GM12878 (cell line): ENCODE results near the gene CETP. TPM values are rescaled to one million over a fixed set of nuclear protein-coding genes. Genes with fewer than 3 reads are reported as not detected.

ENCODE experiments used
- BCL11A ChIP-seq: IDR thresholded peaks from 2 replicates; pipeline ENCODE4 v1.6.1; 2011; ENCODE audit warnings: low read depth, low read length
- CREM ChIP-seq: IDR thresholded peaks from 2 replicates; pipeline ENCODE4 v1.6.1; 2014; ENCODE audit warnings: antibody characterized with exemption, low read depth
- ESRRA ChIP-seq: IDR thresholded peaks from 2 replicates; pipeline ENCODE4 v1.6.1; 2012; ENCODE audit warnings: mild to moderate bottlenecking, low read length, improper control_type of control experiment
- FOXK2 ChIP-seq: fragments of 450-650 bp; IDR thresholded peaks from 2 replicates; pipeline ENCODE4 v1.6.1; 2017; ENCODE audit warnings: mild to moderate bottlenecking, moderate library complexity
- IKZF2 ChIP-seq, 2 experiments: fragments of 450-650 bp; IDR thresholded peaks; 2 replicates each; pipeline ENCODE4 v1.6.1; 2017; ENCODE audit warnings: mild to moderate bottlenecking in 2 of 2, moderate library complexity in 2 of 2
- KDM1A ChIP-seq: fragments of 200-600 bp; sonication (generic); IDR thresholded peaks from 2 replicates; pipeline ENCODE4 v1.6.1; 2016; ENCODE audit warnings: borderline replicate concordance
- LARP7 ChIP-seq: fragments of 450-650 bp; IDR thresholded peaks from 2 replicates; pipeline ENCODE4 v1.6.1; 2017; ENCODE audit warnings: mild to moderate bottlenecking
- MYB ChIP-seq: fragments of 150-350 bp; IDR thresholded peaks from 2 replicates; pipeline ENCODE4 v1.6.1; 2014; ENCODE audit warnings: mild to moderate bottlenecking, low read depth, low read length, borderline replicate concordance
- NR2F1 ChIP-seq: fragments of 450-650 bp; conservative IDR thresholded peaks from 2 replicates; pipeline ENCODE4 v1.6.1; 2017; ENCODE audit warnings: mild to moderate bottlenecking
- RFX5 ChIP-seq: IDR thresholded peaks from 2 replicates; pipeline ENCODE4 v1.6.1; 2011; ENCODE audit warnings: low read depth, low read length, improper control_type of control experiment
- SMAD1 ChIP-seq: fragments of 450-650 bp; IDR thresholded peaks from 2 replicates; pipeline ENCODE4 v1.6.1; 2018; ENCODE audit warnings: mild to moderate bottlenecking, low read depth; ENCODE audit not compliant: partially characterized antibody
- YBX1 ChIP-seq: fragments of 450-650 bp; IDR thresholded peaks from 2 replicates; pipeline ENCODE4 v1.6.1; 2016; ENCODE audit warnings: antibody characterized with exemption
- ZNF622 ChIP-seq: fragments of 450-650 bp; IDR thresholded peaks from 2 replicates; pipeline ENCODE4 v1.6.1; 2017; ENCODE audit warnings: mild to moderate bottlenecking, inconsistent platforms
- polyA plus RNA-seq, 11 experiments: library from polyadenylated mRNA; depleted of rRNA in 4 of 11; unstranded in 6 of 11; stranded (reverse) in 5 of 11; fragments of >200 nt; fragmentation: Nextera tagmentation in 4 of 11; fragmentation: Illumina TruSeq in 1 of 11; extraction: Ambion mirVana in 4 of 11; extraction: Trizol in 1 of 11; gene quantifications; 1 replicate in 1 of 11; 2 replicates in 10 of 11; pipeline versions ENCODE4 v1.2.1 to v1.2.3, GENCODE V29; 2011 to 2016; ENCODE audit warnings: inconsistent platforms in 2 of 11, missing spikeins in 2 of 11, low read depth in 1 of 11
- total RNA-seq, 4 experiments: library from RNA; depleted of rRNA in 3 of 4; stranded (reverse); fragments of >200 nt in 3 of 4; fragmentation: Illumina TruSeq in 1 of 4; extraction: Trizol in 1 of 4; gene quantifications; 2 replicates each; pipeline versions ENCODE4 v1.2.1 to v1.2.3, GENCODE V29; 2013 to 2021
- TF ChIP-seq, protein P1 (sequence below): fragments of 450-650 bp; IDR thresholded peaks from 2 replicates; pipeline ENCODE4 v1.6.1; 2016; ENCODE audit warnings: mild to moderate bottlenecking, moderate library complexity, borderline replicate concordance
- TF ChIP-seq, protein P2 (sequence below): fragments of 450-650 bp; IDR thresholded peaks from 2 replicates; pipeline ENCODE4 v1.6.1; 2017; ENCODE audit warnings: borderline replicate concordance
- TF ChIP-seq, protein P3 (sequence below): IDR thresholded peaks from 2 replicates; pipeline ENCODE4 v1.6.1; 2011; ENCODE audit warnings: low read depth, low read length, improper control_type of control experiment, borderline replicate concordance
- TF ChIP-seq, protein P4 (sequence below): fragments of 450-650 bp; conservative IDR thresholded peaks from 2 replicates; pipeline ENCODE4 v1.6.1; 2017; ENCODE audit warnings: mild to moderate bottlenecking, moderate library complexity
- TF ChIP-seq, protein P5 (sequence below): fragments of 450-650 bp; formaldehyde crosslinking; IDR thresholded peaks from 2 replicates; pipeline ENCODE4 v1.4.0; 2022; ENCODE audit warnings: mild to moderate bottlenecking, moderate library complexity

CETP gene
- total and polyA plus RNA-seq, 10 of the 15 experiments (the other 5 are each of a cell fraction or from before 2014, with no cell fraction given), result 1.2 to 6.4 (median 2.1) TPM

DNA sequence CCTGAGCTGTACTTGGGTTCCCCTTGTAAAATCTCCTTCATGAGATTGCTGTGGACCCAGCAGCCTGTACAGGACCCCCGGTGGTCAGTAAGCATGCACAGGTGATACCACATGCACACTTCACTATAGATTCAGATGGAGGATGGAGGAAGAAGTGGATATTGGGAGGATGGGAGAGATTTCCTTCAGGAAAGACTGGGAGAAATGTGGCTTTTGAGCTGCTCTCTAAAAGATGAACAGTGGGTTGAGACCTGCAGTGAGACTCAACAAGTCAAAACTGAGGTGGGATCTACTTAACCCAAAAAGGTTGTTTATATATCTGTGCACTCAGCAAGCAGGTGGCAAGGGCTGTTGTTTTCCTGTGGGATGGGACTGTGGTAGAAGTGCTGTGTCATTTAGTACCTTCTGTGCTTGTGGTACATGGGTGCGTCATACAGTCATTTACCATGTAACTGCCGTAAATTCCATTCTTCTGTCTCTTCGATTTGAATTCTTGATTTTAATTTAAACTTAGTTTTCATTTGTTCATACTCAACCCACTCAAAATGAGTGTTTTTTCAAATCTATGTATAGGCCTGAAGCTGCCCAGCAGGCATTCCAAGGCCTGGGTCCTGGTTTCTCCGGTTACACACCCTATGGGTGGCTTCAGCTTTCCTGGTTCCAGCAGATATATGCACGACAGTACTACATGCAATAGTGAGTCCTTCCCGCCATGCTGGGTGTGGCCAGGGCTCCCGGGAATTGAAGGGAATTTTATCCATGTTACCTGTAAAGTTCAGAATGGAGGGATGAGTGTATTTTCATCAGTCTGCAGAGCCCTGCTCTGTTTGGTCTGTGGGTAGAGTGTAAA is 22.9 kb upstream of the CETP start (continued):
- TF ChIP-seq MYB, result 0 out of 2 replicates have a peak, but pooled peaks have one; percentile 28
- TF ChIP-seq IKZF2 (IDR thresholded peaks at IDR 0.05), result peak; percentile 74 to 79
- TF ChIP-seq, protein P1, sequence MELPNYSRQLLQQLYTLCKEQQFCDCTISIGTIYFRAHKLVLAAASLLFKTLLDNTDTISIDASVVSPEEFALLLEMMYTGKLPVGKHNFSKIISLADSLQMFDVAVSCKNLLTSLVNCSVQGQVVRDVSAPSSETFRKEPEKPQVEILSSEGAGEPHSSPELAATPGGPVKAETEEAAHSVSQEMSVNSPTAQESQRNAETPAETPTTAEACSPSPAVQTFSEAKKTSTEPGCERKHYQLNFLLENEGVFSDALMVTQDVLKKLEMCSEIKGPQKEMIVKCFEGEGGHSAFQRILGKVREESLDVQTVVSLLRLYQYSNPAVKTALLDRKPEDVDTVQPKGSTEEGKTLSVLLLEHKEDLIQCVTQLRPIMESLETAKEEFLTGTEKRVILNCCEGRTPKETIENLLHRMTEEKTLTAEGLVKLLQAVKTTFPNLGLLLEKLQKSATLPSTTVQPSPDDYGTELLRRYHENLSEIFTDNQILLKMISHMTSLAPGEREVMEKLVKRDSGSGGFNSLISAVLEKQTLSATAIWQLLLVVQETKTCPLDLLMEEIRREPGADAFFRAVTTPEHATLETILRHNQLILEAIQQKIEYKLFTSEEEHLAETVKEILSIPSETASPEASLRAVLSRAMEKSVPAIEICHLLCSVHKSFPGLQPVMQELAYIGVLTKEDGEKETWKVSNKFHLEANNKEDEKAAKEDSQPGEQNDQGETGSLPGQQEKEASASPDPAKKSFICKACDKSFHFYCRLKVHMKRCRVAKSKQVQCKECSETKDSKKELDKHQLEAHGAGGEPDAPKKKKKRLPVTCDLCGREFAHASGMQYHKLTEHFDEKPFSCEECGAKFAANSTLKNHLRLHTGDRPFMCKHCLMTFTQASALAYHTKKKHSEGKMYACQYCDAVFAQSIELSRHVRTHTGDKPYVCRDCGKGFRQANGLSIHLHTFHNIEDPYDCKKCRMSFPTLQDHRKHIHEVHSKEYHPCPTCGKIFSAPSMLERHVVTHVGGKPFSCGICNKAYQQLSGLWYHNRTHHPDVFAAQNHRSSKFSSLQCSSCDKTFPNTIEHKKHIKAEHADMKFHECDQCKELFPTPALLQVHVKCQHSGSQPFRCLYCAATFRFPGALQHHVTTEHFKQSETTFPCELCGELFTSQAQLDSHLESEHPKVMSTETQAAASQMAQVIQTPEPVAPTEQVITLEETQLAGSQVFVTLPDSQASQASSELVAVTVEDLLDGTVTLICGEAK, result no peak
- TF ChIP-seq KDM1A, result no peak
- TF ChIP-seq, protein P2, sequence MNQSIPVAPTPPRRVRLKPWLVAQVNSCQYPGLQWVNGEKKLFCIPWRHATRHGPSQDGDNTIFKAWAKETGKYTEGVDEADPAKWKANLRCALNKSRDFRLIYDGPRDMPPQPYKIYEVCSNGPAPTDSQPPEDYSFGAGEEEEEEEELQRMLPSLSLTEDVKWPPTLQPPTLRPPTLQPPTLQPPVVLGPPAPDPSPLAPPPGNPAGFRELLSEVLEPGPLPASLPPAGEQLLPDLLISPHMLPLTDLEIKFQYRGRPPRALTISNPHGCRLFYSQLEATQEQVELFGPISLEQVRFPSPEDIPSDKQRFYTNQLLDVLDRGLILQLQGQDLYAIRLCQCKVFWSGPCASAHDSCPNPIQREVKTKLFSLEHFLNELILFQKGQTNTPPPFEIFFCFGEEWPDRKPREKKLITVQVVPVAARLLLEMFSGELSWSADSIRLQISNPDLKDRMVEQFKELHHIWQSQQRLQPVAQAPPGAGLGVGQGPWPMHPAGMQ, result no peak
- no peak for TF ChIP-seq LARP7
- no peak for TF ChIP-seq RFX5
- TF ChIP-seq NR2F1, result no peak
- TF ChIP-seq BCL11A, result no peak; the same call in 1 of the 2 replicates
- no peak; the same call in 1 of the 2 replicates for TF ChIP-seq CREM
- TF ChIP-seq, protein P3, sequence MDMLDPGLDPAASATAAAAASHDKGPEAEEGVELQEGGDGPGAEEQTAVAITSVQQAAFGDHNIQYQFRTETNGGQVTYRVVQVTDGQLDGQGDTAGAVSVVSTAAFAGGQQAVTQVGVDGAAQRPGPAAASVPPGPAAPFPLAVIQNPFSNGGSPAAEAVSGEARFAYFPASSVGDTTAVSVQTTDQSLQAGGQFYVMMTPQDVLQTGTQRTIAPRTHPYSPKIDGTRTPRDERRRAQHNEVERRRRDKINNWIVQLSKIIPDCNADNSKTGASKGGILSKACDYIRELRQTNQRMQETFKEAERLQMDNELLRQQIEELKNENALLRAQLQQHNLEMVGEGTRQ, result no peak
- no peak for TF ChIP-seq ZNF622
- TF ChIP-seq, protein P4, sequence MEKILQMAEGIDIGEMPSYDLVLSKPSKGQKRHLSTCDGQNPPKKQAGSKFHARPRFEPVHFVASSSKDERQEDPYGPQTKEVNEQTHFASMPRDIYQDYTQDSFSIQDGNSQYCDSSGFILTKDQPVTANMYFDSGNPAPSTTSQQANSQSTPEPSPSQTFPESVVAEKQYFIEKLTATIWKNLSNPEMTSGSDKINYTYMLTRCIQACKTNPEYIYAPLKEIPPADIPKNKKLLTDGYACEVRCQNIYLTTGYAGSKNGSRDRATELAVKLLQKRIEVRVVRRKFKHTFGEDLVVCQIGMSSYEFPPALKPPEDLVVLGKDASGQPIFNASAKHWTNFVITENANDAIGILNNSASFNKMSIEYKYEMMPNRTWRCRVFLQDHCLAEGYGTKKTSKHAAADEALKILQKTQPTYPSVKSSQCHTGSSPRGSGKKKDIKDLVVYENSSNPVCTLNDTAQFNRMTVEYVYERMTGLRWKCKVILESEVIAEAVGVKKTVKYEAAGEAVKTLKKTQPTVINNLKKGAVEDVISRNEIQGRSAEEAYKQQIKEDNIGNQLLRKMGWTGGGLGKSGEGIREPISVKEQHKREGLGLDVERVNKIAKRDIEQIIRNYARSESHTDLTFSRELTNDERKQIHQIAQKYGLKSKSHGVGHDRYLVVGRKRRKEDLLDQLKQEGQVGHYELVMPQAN, result no peak; the same call in 1 of the 2 replicates
- TF ChIP-seq, protein P5, sequence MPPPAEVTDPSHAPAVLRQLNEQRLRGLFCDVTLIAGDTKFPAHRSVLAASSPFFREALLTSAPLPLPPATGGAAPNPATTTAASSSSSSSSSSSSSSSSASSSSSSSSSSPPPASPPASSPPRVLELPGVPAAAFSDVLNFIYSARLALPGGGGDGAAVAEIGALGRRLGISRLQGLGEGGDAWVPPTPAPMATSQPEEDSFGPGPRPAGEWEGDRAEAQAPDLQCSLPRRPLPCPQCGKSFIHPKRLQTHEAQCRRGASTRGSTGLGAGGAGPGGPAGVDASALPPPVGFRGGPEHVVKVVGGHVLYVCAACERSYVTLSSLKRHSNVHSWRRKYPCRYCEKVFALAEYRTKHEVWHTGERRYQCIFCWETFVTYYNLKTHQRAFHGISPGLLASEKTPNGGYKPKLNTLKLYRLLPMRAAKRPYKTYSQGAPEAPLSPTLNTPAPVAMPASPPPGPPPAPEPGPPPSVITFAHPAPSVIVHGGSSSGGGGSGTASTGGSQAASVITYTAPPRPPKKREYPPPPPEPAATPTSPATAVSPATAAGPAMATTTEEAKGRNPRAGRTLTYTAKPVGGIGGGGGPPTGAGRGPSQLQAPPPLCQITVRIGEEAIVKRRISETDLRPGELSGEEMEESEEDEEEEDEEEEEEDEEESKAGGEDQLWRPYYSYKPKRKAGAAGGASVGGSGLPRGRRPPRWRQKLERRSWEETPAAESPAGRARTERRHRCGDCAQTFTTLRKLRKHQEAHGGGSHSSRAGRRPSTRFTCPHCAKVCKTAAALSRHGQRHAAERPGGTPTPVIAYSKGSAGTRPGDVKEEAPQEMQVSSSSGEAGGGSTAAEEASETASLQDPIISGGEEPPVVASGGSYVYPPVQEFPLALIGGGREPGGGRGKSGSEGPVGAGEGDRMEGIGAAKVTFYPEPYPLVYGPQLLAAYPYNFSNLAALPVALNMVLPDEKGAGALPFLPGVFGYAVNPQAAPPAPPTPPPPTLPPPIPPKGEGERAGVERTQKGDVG (CRISPR knock-in tag), result no peak
- TF ChIP-seq YBX1, result no peak
- TF ChIP-seq SMAD1, result peak; percentile 45
- no peak for TF ChIP-seq ESRRA
- peak; percentile 51; the same call in 1 of the 2 replicates for TF ChIP-seq FOXK2
